ENCODE results near the gene SENP7.
"Not testable (repeated sequence)": the region's sequence is repeated elsewhere in the genome, so short reads cannot be mapped to it uniquely, and the experiment has no call there.

The SENP7 gene

GRCh38 chr3:101512646-101513418 is at the start of gene SENP7:
TSS of gene SENP7 (minus strand) at chr3:101513212. CDS start at chr3:101513130, 82 bp downstream.
- no peak for TF ChIP-seq CTCF (conservative IDR thresholded peaks at IDR 0.05; ENCODE audit: low read depth, low read length)
- peak within 1 kb of the TSS; percentile 88 for H3K4me3 ChIP-seq (ENCODE audit: low read length)
- DNase-seq (ENCODE audit: low read depth), result no peak

- TF ChIP-seq CTCF (conservative IDR thresholded peaks at IDR 0.05; ENCODE audit: low read depth, low read length), result no peak
- peak; percentile 77 for DNase-seq (ENCODE audit: low read depth)
Observed at GRCh38 chr3:101561630-101562328, 48.8 kb upstream of the SENP7 start, which contains the start of gene TRMT10C. TSS of gene TRMT10C (plus strand) at chr3:101561868. CDS start at chr3:101564782, 2,914 bp downstream.

GRCh38 chr3:101556064-101556463 is 43.1 kb upstream of the SENP7 start:
- TF ChIP-seq CTCF (conservative IDR thresholded peaks at IDR 0.05; ENCODE audit: low read depth, low read length), result no peak
- DNase-seq (ENCODE audit: low read depth), result no peak
- H3K4me3 ChIP-seq (ENCODE audit: low read length), result no peak overlapping the region

More at GRCh38 chr3:101561630-101562328, 48.8 kb upstream of the SENP7 start, which contains the start of gene TRMT10C:
- H3K4me3 ChIP-seq (ENCODE audit: low read length), result peak within 1 kb of the TSS; percentile 84

- H3K4me3 ChIP-seq (ENCODE audit: low read length); DNase-seq (ENCODE audit: low read depth): not testable (repeated sequence)
Observed at GRCh38 chr3:101553381-101553780, 40.4 kb upstream of the SENP7 start.

GRCh38 chr3:101551359-101552081 is 38.5 kb upstream of the SENP7 start:
- DNase-seq (ENCODE audit: low read depth); H3K4me3 ChIP-seq (ENCODE audit: low read length): not testable (repeated sequence)

GRCh38 chr3:101549473-101549872 is 36.5 kb upstream of the SENP7 start:
- DNase-seq (ENCODE audit: low read depth), result no peak
- no peak for TF ChIP-seq CTCF (conservative IDR thresholded peaks at IDR 0.05; ENCODE audit: low read depth, low read length)

GRCh38 chr3:101548527-101549105 is 35.6 kb upstream of the SENP7 start:
- TF ChIP-seq CTCF (conservative IDR thresholded peaks at IDR 0.05; ENCODE audit: low read depth, low read length), result no peak
- DNase-seq (ENCODE audit: low read depth), result no peak
- no peak overlapping the region for H3K4me3 ChIP-seq (ENCODE audit: low read length)

More at GRCh38 chr3:101549473-101549872, 36.5 kb upstream of the SENP7 start:
- no peak overlapping the region for H3K4me3 ChIP-seq (ENCODE audit: low read length)

Data from retinal pigment epithelial cell (primary cell).